Activated T-cell treated with anti-CD3 and anti-CD28 coated beads, Interleukin-2, amount 50 U/mL, for 72 hours (primary cell): ENCODE results near the gene WNT5A. TPM values are rescaled to one million over a fixed set of nuclear protein-coding genes. Genes with fewer than 3 reads are reported as not detected.

Source experiments
- ATAC-seq, 2 donors: fragments of 150-1000 bp; cut with Tn5 transposase; replicated peaks in 1 of 2; 2 replicates each; pipeline ENCODE4 v1.10.0; 2021; ENCODE audit warnings: moderate library complexity in 2 of 2, mild to moderate bottlenecking in 1 of 2
- DNase-seq, 2 donors: peaks; one replicate each; pipeline ENCODE4 v3.0.0; 2021 to 2022; ENCODE audit warnings: mixed read lengths in 1 of 2
- H3K27ac Mint-ChIP-seq: one replicate; pipeline ENCODE4 v1.8.0; 2022; ENCODE audit warnings: mild to moderate bottlenecking, moderate library complexity, mixed read lengths
- H3K27me3 Mint-ChIP-seq: one replicate; pipeline ENCODE4 v1.8.0; 2022; ENCODE audit warnings: low read depth, mixed read lengths
- H3K36me3 Mint-ChIP-seq, 2 donors: one replicate each; pipeline ENCODE4 v1.8.0; 2022; ENCODE audit warnings: mixed read lengths in 2 of 2, mild to moderate bottlenecking in 1 of 2; ENCODE audit not compliant: insufficient read depth in 2 of 2
- H3K4me1 Mint-ChIP-seq: one replicate; pipeline ENCODE4 v1.8.0; 2022; ENCODE audit warnings: low read depth, mixed read lengths
- H3K4me3 Mint-ChIP-seq, 2 donors: one replicate each; pipeline ENCODE4 v1.8.0; 2022; ENCODE audit warnings: mild to moderate bottlenecking in 2 of 2, mixed read lengths in 2 of 2, moderate library complexity in 2 of 2
- H3K9me3 Mint-ChIP-seq, 2 donors: one replicate each; pipeline ENCODE4 v1.8.0; 2022; ENCODE audit warnings: mixed read lengths in 2 of 2
- total RNA-seq, 2 donors: library from RNA; stranded (reverse); gene quantifications; one replicate each; pipeline ENCODE4 v1.2.3, GENCODE V29; 2022

WNT5A gene
- total RNA-seq, result 1 to 10 TPM in 1 of 2 donors, under 1 TPM in 1; 0.51 to 1.8 TPM

- H3K27ac Mint-ChIP-seq, result no peak within 1 kb of the TSS
- H3K9me3 Mint-ChIP-seq, result no peaks in the 10 kb centered on the region
- DNase-seq, result no peak
- no peaks in the 10 kb centered on the region for H3K36me3 Mint-ChIP-seq
- H3K4me1 Mint-ChIP-seq, result peaks cover 21% of the 10 kb centered on the region
- no peak for ATAC-seq
- H3K4me3 Mint-ChIP-seq, result peak within 1 kb of the TSS; percentile 76 to 91
- H3K27me3 Mint-ChIP-seq, result peaks cover 84% of the 10 kb centered on the region
Observed at GRCh38 chr3:55486857-55487380, at the start of gene WNT5A. WNT5A (minus strand) TSS chr3:55487306; CDS start chr3:55486985, 321 bp downstream.

GRCh38 chr3:55534876-55535275 lies 47.8 kb upstream of the WNT5A start:
- Mint-ChIP-seq H3K4me3 (no peak overlapping the region), H3K4me1 (no peaks in the 10 kb centered on the region), H3K27me3 (no peaks in the 10 kb centered on the region), H3K9me3 (peaks cover 2 to 3% of the 10 kb centered on the region in 2 donors), H3K36me3 (no peaks in the 10 kb centered on the region), H3K27ac (no peak overlapping the region)
- ATAC-seq (no peak), DNase-seq (no peak)

- no peaks in the 10 kb centered on the region for H3K27me3 Mint-ChIP-seq
- DNase-seq (no peak), ATAC-seq (no peak)
- no peaks in the 10 kb centered on the region for H3K4me1 Mint-ChIP-seq
- H3K4me3 Mint-ChIP-seq, result no peak overlapping the region
- H3K36me3 Mint-ChIP-seq, result no peaks in the 10 kb centered on the region
- H3K27ac Mint-ChIP-seq, result no peak overlapping the region
- peaks cover 2 to 3% of the 10 kb centered on the region in 2 donors for H3K9me3 Mint-ChIP-seq
Observed at GRCh38 chr3:55532806-55533205, 45.7 kb upstream of the WNT5A start.

GRCh38 chr3:55531321-55531720 lies 44.2 kb upstream of the WNT5A start:
- Mint-ChIP-seq H3K27me3 (no peaks in the 10 kb centered on the region), H3K36me3 (no peaks in the 10 kb centered on the region), H3K4me3 (no peak overlapping the region), H3K4me1 (no peaks in the 10 kb centered on the region), H3K27ac (no peak overlapping the region), H3K9me3 (peaks cover 2 to 3% of the 10 kb centered on the region in 2 donors)
- ATAC-seq, result no peak
- DNase-seq, result no peak

GRCh38 chr3:55527361-55527760 lies 40.3 kb upstream of the WNT5A start:
- Mint-ChIP-seq H3K27me3 (no peaks in the 10 kb centered on the region), H3K36me3 (no peaks in the 10 kb centered on the region), H3K9me3 (peaks cover 1 to 3% of the 10 kb centered on the region in 2 donors), H3K4me1 (no peaks in the 10 kb centered on the region), H3K4me3 (no peak overlapping the region), H3K27ac (no peak overlapping the region)
- no peak for ATAC-seq
- DNase-seq, result no peak

- H3K4me3 Mint-ChIP-seq, result no peak overlapping the region
- no peak for DNase-seq
- H3K27ac Mint-ChIP-seq, result no peak overlapping the region
- H3K9me3 Mint-ChIP-seq, result peaks cover 0 to 3% of the 10 kb centered on the region in 2 donors
- no peak for ATAC-seq
- H3K27me3 Mint-ChIP-seq, result no peaks in the 10 kb centered on the region
- no peaks in the 10 kb centered on the region for H3K4me1 Mint-ChIP-seq
- H3K36me3 Mint-ChIP-seq, result no peaks in the 10 kb centered on the region
Observed at GRCh38 chr3:55526332-55527030, 39.4 kb upstream of the WNT5A start.

GRCh38 chr3:55525436-55525835 lies 38.3 kb upstream of the WNT5A start:
- no peaks in the 10 kb centered on the region for H3K4me1 Mint-ChIP-seq
- H3K9me3 Mint-ChIP-seq, result peaks cover 0 to 3% of the 10 kb centered on the region in 2 donors
- no peak overlapping the region for H3K27ac Mint-ChIP-seq
- no peaks in the 10 kb centered on the region for H3K27me3 Mint-ChIP-seq
- ATAC-seq (no peak), DNase-seq (no peak)
- H3K4me3 Mint-ChIP-seq, result no peak overlapping the region
- H3K36me3 Mint-ChIP-seq, result no peaks in the 10 kb centered on the region

- Mint-ChIP-seq H3K9me3 (peaks cover 0 to 3% of the 10 kb centered on the region in 2 donors), H3K36me3 (no peaks in the 10 kb centered on the region), H3K4me3 (no peak overlapping the region), H3K4me1 (no peaks in the 10 kb centered on the region), H3K27ac (no peak overlapping the region), H3K27me3 (no peaks in the 10 kb centered on the region)
- ATAC-seq (no peak), DNase-seq (no peak)
Observed at GRCh38 chr3:55524565-55525244, 37.6 kb upstream of the WNT5A start.

GRCh38 chr3:55523471-55523870 lies 36.4 kb upstream of the WNT5A start:
- Mint-ChIP-seq H3K36me3 (no peaks in the 10 kb centered on the region), H3K27me3 (no peaks in the 10 kb centered on the region), H3K27ac (no peak overlapping the region), H3K9me3 (peaks cover 0 to 3% of the 10 kb centered on the region in 2 donors), H3K4me3 (no peak overlapping the region), H3K4me1 (no peaks in the 10 kb centered on the region)
- DNase-seq (no peak), ATAC-seq (no peak)

- Mint-ChIP-seq H3K9me3 (peaks cover 0 to 3% of the 10 kb centered on the region in 2 donors), H3K27me3 (no peaks in the 10 kb centered on the region), H3K36me3 (no peaks in the 10 kb centered on the region), H3K27ac (no peak overlapping the region), H3K4me3 (no peak overlapping the region), H3K4me1 (no peaks in the 10 kb centered on the region)
- DNase-seq (no peak), ATAC-seq (no peak)
Observed at GRCh38 chr3:55521738-55522421, 34.8 kb upstream of the WNT5A start.

GRCh38 chr3:55521064-55521737 lies 34.1 kb upstream of the WNT5A start:
- Mint-ChIP-seq H3K36me3 (no peaks in the 10 kb centered on the region), H3K4me1 (no peaks in the 10 kb centered on the region), H3K4me3 (no peak overlapping the region), H3K9me3 (peaks cover 0 to 3% of the 10 kb centered on the region in 2 donors), H3K27me3 (no peaks in the 10 kb centered on the region), H3K27ac (no peak overlapping the region)
- ATAC-seq (no peak), DNase-seq (no peak)

GRCh38 chr3:55519019-55519418 lies 31.9 kb upstream of the WNT5A start:
- DNase-seq, result no peak

GRCh38 chr3:55518451-55518850 lies 31.3 kb upstream of the WNT5A start:
- Mint-ChIP-seq H3K4me1 (no peaks in the 10 kb centered on the region), H3K9me3 (no peaks in the 10 kb centered on the region), H3K36me3 (no peaks in the 10 kb centered on the region), H3K27ac (no peak overlapping the region), H3K4me3 (no peak overlapping the region), H3K27me3 (no peaks in the 10 kb centered on the region)
- no peak for ATAC-seq
- no peak for DNase-seq

More at GRCh38 chr3:55519019-55519418, 31.9 kb upstream of the WNT5A start:
- no peaks in the 10 kb centered on the region for H3K4me1 Mint-ChIP-seq
- H3K27me3 Mint-ChIP-seq, result no peaks in the 10 kb centered on the region
- H3K9me3 Mint-ChIP-seq, result no peaks in the 10 kb centered on the region
- no peak overlapping the region for H3K4me3 Mint-ChIP-seq
- ATAC-seq, result no peak
- H3K27ac Mint-ChIP-seq, result no peak overlapping the region
- no peaks in the 10 kb centered on the region for H3K36me3 Mint-ChIP-seq
